WERI-Rb-1 (cell line): Measurements from ENCODE around the gene PIGW.

Experiments used
- DNase-seq: peaks from one replicate; pipeline ENCODE4 v3.0.0-alpha.2; 2020
- H3K27ac ChIP-seq: fragments of 250-450 bp; sonication (Bioruptor Pico); 2 replicates; pipeline ENCODE4 v1.5.1; 2020; ENCODE audit warnings: mild to moderate bottlenecking, moderate library complexity
- H3K27me3 ChIP-seq: fragments of 250-450 bp; sonication (Bioruptor Pico); 2 replicates; pipeline ENCODE4 v1.5.1; 2021; ENCODE audit warnings: mild to moderate bottlenecking, low read depth, moderate library complexity; ENCODE audit not compliant: insufficient read depth, severe bottlenecking
- H3K36me3 ChIP-seq: fragments of 250-450 bp; sonication (Bioruptor Pico); 2 replicates; pipeline ENCODE4 v1.5.1; 2020; ENCODE audit warnings: mild to moderate bottlenecking, moderate library complexity
- H3K4me3 ChIP-seq: 2 replicates; pipeline ENCODE4 v1.5.1; 2011; ENCODE audit warnings: low read depth, mild to moderate bottlenecking, control low read depth, low read length
- H3K9me3 ChIP-seq: fragments of 250-450 bp; sonication (Bioruptor Pico); 2 replicates; pipeline ENCODE4 v1.5.1; 2021; ENCODE audit warnings: mild to moderate bottlenecking, moderate library complexity; ENCODE audit not compliant: severe bottlenecking
- CTCF ChIP-seq: IDR thresholded peaks from 2 replicates; pipeline ENCODE4 v1.5.1; 2011; ENCODE audit warnings: low read depth, mild to moderate bottlenecking, control low read depth, inconsistent platforms, low read length

PIGW gene

GRCh38 chr17:36550491-36551417 lies 16.0 kb downstream of the PIGW start:
- DNase-seq = no peak
- H3K36me3 ChIP-seq = peaks cover 35% of the 10 kb centered on the region
- H3K27ac ChIP-seq = no peak overlapping the region
- no peak for TF ChIP-seq CTCF
- H3K4me3 ChIP-seq = no peak overlapping the region
- H3K9me3 ChIP-seq = no peaks in the 10 kb centered on the region
- H3K27me3 ChIP-seq = no peaks in the 10 kb centered on the region

- Histone ChIP-seq H3K27me3 (no peaks in the 10 kb centered on the region), H3K4me3 (no peak overlapping the region), H3K27ac (no peak overlapping the region), H3K36me3 (peaks cover 47% of the 10 kb centered on the region), H3K9me3 (no peaks in the 10 kb centered on the region)
- no peak for DNase-seq
- TF ChIP-seq CTCF = no peak
Observed at GRCh38 chr17:36553459-36553858, 18.7 kb downstream of the PIGW start.

DNA sequence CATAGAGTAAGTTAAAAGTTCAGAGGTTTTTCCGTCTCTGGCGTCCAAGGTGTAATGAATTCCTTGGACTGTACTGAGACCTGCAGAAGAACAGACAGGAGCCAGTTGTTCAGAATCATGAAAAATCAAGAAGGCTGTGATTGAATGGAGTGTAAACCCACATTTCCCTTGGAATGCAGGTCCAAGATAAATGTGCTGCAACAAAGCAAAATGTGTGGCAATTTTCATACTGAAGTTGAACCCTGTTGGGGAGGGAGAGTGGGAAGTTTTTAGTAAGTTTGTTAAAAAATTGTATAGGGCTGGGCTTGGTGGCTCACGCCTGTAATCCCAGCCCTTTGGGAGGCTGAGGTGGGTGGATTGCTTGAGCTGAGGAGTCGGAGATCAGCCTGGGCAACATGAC lies 31.3 kb downstream of the PIGW start:
- Histone ChIP-seq H3K9me3 (no peaks in the 10 kb centered on the region), H3K4me3 (no peak overlapping the region), H3K27me3 (no peaks in the 10 kb centered on the region), H3K36me3 (peaks cover 74% of the 10 kb centered on the region), H3K27ac (no peak overlapping the region)
- no peak for TF ChIP-seq CTCF
- no peak for DNase-seq

GRCh38 chr17:36575028-36575427 lies 40.2 kb downstream of the PIGW start:
- Histone ChIP-seq H3K27me3 (no peaks in the 10 kb centered on the region), H3K36me3 (peaks cover 59% of the 10 kb centered on the region), H3K9me3 (no peaks in the 10 kb centered on the region), H3K27ac (no peak overlapping the region), H3K4me3 (no peak overlapping the region)
- DNase-seq = no peak
- no peak for TF ChIP-seq CTCF

- H3K36me3 ChIP-seq = peaks cover 61% of the 10 kb centered on the region
- H3K27me3 ChIP-seq = no peaks in the 10 kb centered on the region
- no peaks in the 10 kb centered on the region for H3K9me3 ChIP-seq
- TF ChIP-seq CTCF = no peak
- H3K4me3 ChIP-seq = no peak overlapping the region
- H3K27ac ChIP-seq = no peak overlapping the region
- no peak for DNase-seq
Observed at GRCh38 chr17:36576793-36577192, 42.0 kb downstream of the PIGW start.
